ENCODE data around the gene TPX2. TPM values are rescaled to one million over a fixed set of nuclear protein-coding genes. Genes with fewer than 3 reads are reported as not detected.
A peak's percentile ranks its signal among the peaks of the same experiment; 100 is the strongest.

Gene TPX2
- total and polyA plus RNA-seq, 2 of the 8 experiments (the other 6 are each of a cell fraction or from before 2014, with no cell fraction given), result 43.6 to 125 TPM

DNA sequence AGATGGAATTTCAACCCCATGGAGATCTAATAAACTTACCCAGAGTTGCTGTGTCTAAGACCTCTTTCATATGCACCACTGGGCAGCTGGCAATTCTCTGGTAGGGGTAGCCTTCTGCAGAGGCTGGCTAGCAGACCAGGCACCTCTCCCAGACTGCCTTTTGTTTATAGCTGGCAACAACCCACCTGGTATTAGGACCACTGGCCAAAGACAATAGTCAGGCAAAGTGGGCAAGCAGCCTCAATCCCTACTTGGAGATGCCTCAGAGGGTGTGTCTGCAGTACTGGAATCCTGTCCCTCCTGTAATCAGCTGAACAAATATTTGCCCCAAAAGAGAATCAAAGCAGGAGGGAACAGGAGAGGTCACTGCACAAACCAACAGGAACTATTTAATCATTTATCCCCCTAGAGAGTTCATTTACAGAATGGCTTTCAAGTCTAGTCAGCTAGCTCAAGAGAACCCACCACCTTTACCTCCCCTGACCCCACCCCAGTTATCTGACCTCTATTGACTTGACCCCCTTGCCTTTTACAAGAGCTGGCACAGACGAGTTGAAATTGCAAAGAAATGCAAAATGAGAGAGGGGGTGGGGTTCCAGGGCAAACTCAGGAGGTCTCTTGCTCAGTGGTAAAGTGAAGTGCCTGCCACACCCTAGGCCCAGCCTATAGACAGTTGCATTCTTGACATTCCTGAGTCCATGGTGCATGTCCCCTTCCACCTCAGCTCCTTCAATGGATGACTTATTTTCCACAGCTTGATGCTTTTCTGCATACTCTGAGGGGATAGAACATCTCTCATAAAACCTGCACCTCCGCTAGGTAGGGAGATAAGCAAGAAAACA lies 19.2 kb upstream of the TPX2 start (continued):
- TF ChIP-seq ATF2 (IDR thresholded peaks at IDR 0.05; ENCODE audit: low read length) (no peak), SIN3A (conservative IDR thresholded peaks at IDR 0.05 in 1 of 2, IDR thresholded peaks at IDR 0.05 in 1 of 2; ENCODE audit: low read depth in 1 of 2, low read length in 2 of 2) (peak; percentile 94 to 96; a peak in 3 of 4 replicates), CBX8 (IDR thresholded peaks at IDR 0.05; ENCODE audit: borderline replicate concordance, low read depth, low read length) (no peak), RBBP5 (IDR thresholded peaks at IDR 0.05; ENCODE audit: borderline replicate concordance, low read depth, low read length) (no peak), ZNF274 (IDR thresholded peaks at IDR 0.05; ENCODE audit: borderline replicate concordance, extremely low read depth, low read length) (no peak), TBP (IDR thresholded peaks at IDR 0.05; ENCODE audit: low read depth, low read length) (0 out of 2 replicates have a peak, but pooled peaks have one; percentile 30), E2F6 (IDR thresholded peaks at IDR 0.05) (no peak), CTCF (IDR thresholded peaks at IDR 0.05; ENCODE audit: control extremely low read depth in 1 of 3, insufficient read depth in 1 of 3, low read depth in 1 of 3, low read length in 3 of 3) (no peak), SAP30 (IDR thresholded peaks at IDR 0.05; ENCODE audit: insufficient read depth, insufficient replicate concordance, low read length) (peak; percentile 49), ASH2L (IDR thresholded peaks at IDR 0.05; ENCODE audit: low read length) (no peak), KDM4A (IDR thresholded peaks at IDR 0.05; ENCODE audit: low read depth, low read length, severe bottlenecking) (no peak), RAD21 (IDR thresholded peaks at IDR 0.05 in 1 of 2, conservative IDR thresholded peaks at IDR 0.05 in 1 of 2; ENCODE audit: low read depth in 2 of 2, low read length in 2 of 2) (no peak; a peak in 1 of 4 replicates), SUZ12 (IDR thresholded peaks at IDR 0.05; ENCODE audit: low read length) (no peak), CREB1 (IDR thresholded peaks at IDR 0.05) (no peak), POU5F1 (IDR thresholded peaks at IDR 0.05; ENCODE audit: low read depth, low read length) (no peak)
